GM23338 (cell line): ENCODE data around the gene SBF2. TPM values are rescaled to one million over a fixed set of nuclear protein-coding genes. Genes with fewer than 3 reads are reported as not detected.

Experiments used
- ATAC-seq: fragments of 200-7000 bp; cut with Tn5 transposase; 3 replicates; pipeline ENCODE4 v1.9.1; 2020
- DNase-seq: peaks from one replicate; pipeline ENCODE4 v3.0.0-alpha.2; 2015; ENCODE audit warnings: low spot score
- H2AFZ ChIP-seq: fragments of 200-600 bp; sonication (generic); 2 replicates; pipeline ENCODE4 v1.8.0; 2016; ENCODE audit warnings: antibody characterized with exemption, mild to moderate bottlenecking, moderate library complexity
- H3F3A ChIP-seq: fragments of 200-600 bp; sonication (generic); replicated peaks from 2 replicates; pipeline ENCODE4 v1.8.0; 2017; ENCODE audit warnings: antibody characterized with exemption, mixed run types, low read depth
- H3K27ac ChIP-seq: fragments of 200-600 bp; sonication (generic); 2 replicates; pipeline ENCODE4 v1.6.1; 2016; ENCODE audit warnings: low read depth
- H3K27me3 ChIP-seq: fragments of 200-600 bp; sonication (generic); 2 replicates; pipeline ENCODE4 v1.8.0; 2016; ENCODE audit warnings: mild to moderate bottlenecking, mixed run types, moderate library complexity; ENCODE audit not compliant: insufficient read depth
- H3K36me3 ChIP-seq: fragments of 200-600 bp; sonication (generic); 2 replicates; pipeline ENCODE4 v1.8.0; 2016; ENCODE audit warnings: mild to moderate bottlenecking; ENCODE audit not compliant: insufficient read depth
- H3K4me1 ChIP-seq: fragments of 200-600 bp; sonication (generic); 2 replicates; pipeline ENCODE4 v1.8.0; 2016; ENCODE audit warnings: mild to moderate bottlenecking, moderate library complexity; ENCODE audit not compliant: insufficient read depth
- H3K4me2 ChIP-seq: fragments of 200-600 bp; sonication (generic); 2 replicates; pipeline ENCODE4 v1.7.1; 2017; ENCODE audit warnings: mixed run types
- H3K4me3 ChIP-seq: fragments of 200-600 bp; sonication (generic); 2 replicates; pipeline ENCODE4 v1.6.1; 2016; ENCODE audit warnings: mixed run types
- H3K79me2 ChIP-seq: fragments of 200-600 bp; sonication (generic); replicated peaks from 2 replicates; pipeline ENCODE4 v1.8.0; 2017; ENCODE audit warnings: mild to moderate bottlenecking; ENCODE audit not compliant: insufficient read depth
- H3K9me2 ChIP-seq: fragments of 200-600 bp; sonication (generic); 2 replicates; pipeline ENCODE4 v1.8.0; 2017; ENCODE audit not compliant: insufficient read depth
- H4K20me1 ChIP-seq: fragments of 200-600 bp; sonication (generic); replicated peaks from 2 replicates; pipeline ENCODE4 v1.8.0; 2017; ENCODE audit warnings: mild to moderate bottlenecking; ENCODE audit not compliant: insufficient read depth
- H3K27ac Mint-ChIP-seq: 2 replicates; pipeline ENCODE4 v1.8.0; 2020; ENCODE audit warnings: inconsistent platforms, mild to moderate bottlenecking, moderate library complexity, mixed read lengths
- H3K27me3 Mint-ChIP-seq: 3 replicates; pipeline ENCODE4 v1.8.0; 2022; ENCODE audit warnings: low read depth, mild to moderate bottlenecking, moderate library complexity, mixed read lengths, inconsistent platforms; ENCODE audit not compliant: insufficient read depth, poor library complexity
- H3K36me3 Mint-ChIP-seq: 3 replicates; pipeline ENCODE4 v1.8.0; 2021; ENCODE audit warnings: low read depth, mild to moderate bottlenecking, inconsistent platforms, moderate library complexity, mixed read lengths
- H3K4me1 Mint-ChIP-seq: 3 replicates; pipeline ENCODE4 v1.8.0; 2020; ENCODE audit warnings: mild to moderate bottlenecking, inconsistent platforms, mixed read lengths
- H3K4me3 Mint-ChIP-seq: 3 replicates; pipeline ENCODE4 v1.8.0; 2021; ENCODE audit warnings: moderate library complexity, mild to moderate bottlenecking, inconsistent platforms, mixed read lengths
- H3K9me3 Mint-ChIP-seq: 3 replicates; pipeline ENCODE4 v1.8.0; 2020; ENCODE audit warnings: moderate library complexity, mild to moderate bottlenecking, inconsistent platforms, mixed read lengths
- EZH2phosphoT487 ChIP-seq: fragments of 200-600 bp; sonication (generic); IDR thresholded peaks from one replicate; pipeline ENCODE4 v1.8.1; 2018; ENCODE audit warnings: antibody characterized with exemption; ENCODE audit not compliant: unreplicated experiment
- JUNB ChIP-seq: IDR thresholded peaks from one replicate; pipeline ENCODE4 v1.6.1; 2016; ENCODE audit warnings: antibody characterized with exemption; ENCODE audit not compliant: unreplicated experiment
- ZNF114 ChIP-seq: fragments of 250-450 bp; sonication (Bioruptor Pico); IDR thresholded peaks from 2 replicates; pipeline ENCODE4 v1.5.0; 2020; ENCODE audit warnings: mild to moderate bottlenecking, moderate library complexity
- polyA plus RNA-seq: library from polyadenylated mRNA; unstranded; fragments of >200 nt; fragmentation: Nextera tagmentation; extraction: Ambion mirVana; gene quantifications from 2 replicates; pipeline ENCODE4 v1.2.1, GENCODE V29; 2016
- total RNA-seq: library from RNA; depleted of rRNA; stranded (reverse); fragments of >200 nt; shearing (Covaris generic); gene quantifications from 2 replicates; pipeline ENCODE4 v1.2.3, GENCODE V29; 2014
- TF ChIP-seq, protein P1 (sequence below): IDR thresholded peaks from 2 replicates; pipeline ENCODE4 v1.6.1; 2016; ENCODE audit warnings: antibody characterized with exemption
- TF ChIP-seq, protein P2 (sequence below), 2 experiments: fragments of 200-600 bp in 1 of 2; sonication (generic) in 1 of 2; conservative IDR thresholded peaks; 2 replicates each; pipeline versions ENCODE4 v1.5.1 to v1.6.1; 2016 to 2017; ENCODE audit warnings: antibody characterized with exemption in 2 of 2, low read depth in 2 of 2, mild to moderate bottlenecking in 2 of 2, moderate library complexity in 1 of 2
- TF ChIP-seq, protein P3 (sequence below): IDR thresholded peaks from one replicate; pipeline ENCODE4 v1.6.1; 2018; ENCODE audit warnings: antibody characterized with exemption; ENCODE audit not compliant: unreplicated experiment

SBF2 gene
- total and polyA plus RNA-seq, 2 experiments from 2014 or later, result 25.6 to 53.5 TPM

DNA sequence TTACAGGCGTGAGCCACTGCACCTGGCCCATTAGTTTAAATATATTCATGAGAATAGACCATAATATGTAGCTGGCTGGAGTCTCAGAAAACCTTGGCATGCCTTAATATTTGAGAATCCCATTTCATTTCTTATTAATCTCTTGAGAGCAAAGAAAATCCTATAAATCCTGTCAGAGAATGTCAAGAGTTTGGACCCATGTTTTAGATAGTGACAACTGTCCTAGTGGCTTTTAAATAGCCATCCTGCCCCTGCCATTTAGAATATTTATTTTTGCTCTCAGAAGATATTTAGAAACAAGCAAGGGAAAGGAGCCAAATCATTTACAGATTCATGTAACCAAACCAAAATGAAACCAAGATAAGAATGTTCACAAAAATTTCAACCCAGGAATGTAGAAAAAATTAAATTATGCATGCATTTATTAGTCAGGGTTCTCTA, 522.9 kb downstream of the SBF2 start:
- no peak overlapping the region for H3K4me2 ChIP-seq
- H3F3A ChIP-seq, result no peaks in the 10 kb centered on the region
- peaks cover 18% of the 10 kb centered on the region for H3K4me1 ChIP-seq
- Mint-ChIP-seq H3K36me3 (peaks cover 3% of the 10 kb centered on the region; the same call in 2 of the 3 replicates), H3K27ac (no peak overlapping the region), H3K4me1 (peaks cover 18% of the 10 kb centered on the region), H3K9me3 (no peaks in the 10 kb centered on the region; the same call in 2 of the 3 replicates), H3K27me3 (peaks cover 3% of the 10 kb centered on the region), H3K4me3 (no peak overlapping the region)
- H3K27me3 ChIP-seq, result no peaks in the 10 kb centered on the region
- 0 out of 2 replicates have a peak, but pooled peaks cover 3% of the 10 kb centered on the region for H3K9me2 ChIP-seq
- DNase-seq, result no peak
- H4K20me1 ChIP-seq, result no peaks in the 10 kb centered on the region
- no peak for TF ChIP-seq JUNB
- H3K27ac ChIP-seq, result no peak overlapping the region
- no peaks in the 10 kb centered on the region for H3K79me2 ChIP-seq
- ATAC-seq, result no peak
- H3K36me3 ChIP-seq, result no peaks in the 10 kb centered on the region
- no peak overlapping the region for H3K4me3 ChIP-seq
- H2AFZ ChIP-seq, result no peak overlapping the region

DNA sequence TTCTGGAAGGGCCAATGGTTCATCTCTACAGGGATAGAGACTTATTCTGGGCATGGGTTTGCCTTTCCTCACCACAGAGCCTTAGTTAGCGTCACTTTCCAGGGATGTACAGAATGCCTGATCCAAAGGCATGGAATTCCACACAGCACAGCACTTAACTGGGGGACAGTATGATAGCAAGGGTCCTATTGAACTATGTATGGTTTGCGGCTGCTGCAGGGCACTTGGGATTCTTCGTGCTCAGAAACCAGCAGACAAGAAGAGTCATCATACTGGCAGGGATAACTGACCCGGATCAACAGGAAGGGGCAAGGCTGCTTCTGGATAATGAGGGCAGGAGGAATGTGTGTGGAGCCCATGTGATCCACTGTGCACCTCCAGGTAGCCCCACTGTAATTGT, 524.4 kb downstream of the SBF2 start:
- Mint-ChIP-seq H3K27me3 (no peaks in the 10 kb centered on the region), H3K4me3 (no peak overlapping the region), H3K27ac (no peak overlapping the region), H3K36me3 (no peaks in the 10 kb centered on the region; the same call in 2 of the 3 replicates), H3K9me3 (peaks cover 3% of the 10 kb centered on the region; the same call in 2 of the 3 replicates), H3K4me1 (peaks cover 15% of the 10 kb centered on the region)
- H3F3A ChIP-seq, result no peaks in the 10 kb centered on the region
- H3K9me2 ChIP-seq, result peaks cover 14% of the 10 kb centered on the region; the same call in 1 of the 2 replicates
- no peak overlapping the region for H3K4me3 ChIP-seq
- no peaks in the 10 kb centered on the region for H3K27me3 ChIP-seq
- no peaks in the 10 kb centered on the region for H4K20me1 ChIP-seq
- H3K79me2 ChIP-seq, result no peaks in the 10 kb centered on the region
- ATAC-seq (no peak), DNase-seq (no peak)
- H3K27ac ChIP-seq, result no peak overlapping the region
- no peak for TF ChIP-seq ZNF114 (CRISPR knock-in tag)
- TF ChIP-seq, protein P1, sequence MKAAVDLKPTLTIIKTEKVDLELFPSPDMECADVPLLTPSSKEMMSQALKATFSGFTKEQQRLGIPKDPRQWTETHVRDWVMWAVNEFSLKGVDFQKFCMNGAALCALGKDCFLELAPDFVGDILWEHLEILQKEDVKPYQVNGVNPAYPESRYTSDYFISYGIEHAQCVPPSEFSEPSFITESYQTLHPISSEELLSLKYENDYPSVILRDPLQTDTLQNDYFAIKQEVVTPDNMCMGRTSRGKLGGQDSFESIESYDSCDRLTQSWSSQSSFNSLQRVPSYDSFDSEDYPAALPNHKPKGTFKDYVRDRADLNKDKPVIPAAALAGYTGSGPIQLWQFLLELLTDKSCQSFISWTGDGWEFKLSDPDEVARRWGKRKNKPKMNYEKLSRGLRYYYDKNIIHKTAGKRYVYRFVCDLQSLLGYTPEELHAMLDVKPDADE, result no peak
- peaks cover 4% of the 10 kb centered on the region; the same call in 1 of the 2 replicates for H3K4me1 ChIP-seq
- no peak overlapping the region for H3K4me2 ChIP-seq
- no peaks in the 10 kb centered on the region for H3K36me3 ChIP-seq
- H2AFZ ChIP-seq, result no peak overlapping the region

DNA sequence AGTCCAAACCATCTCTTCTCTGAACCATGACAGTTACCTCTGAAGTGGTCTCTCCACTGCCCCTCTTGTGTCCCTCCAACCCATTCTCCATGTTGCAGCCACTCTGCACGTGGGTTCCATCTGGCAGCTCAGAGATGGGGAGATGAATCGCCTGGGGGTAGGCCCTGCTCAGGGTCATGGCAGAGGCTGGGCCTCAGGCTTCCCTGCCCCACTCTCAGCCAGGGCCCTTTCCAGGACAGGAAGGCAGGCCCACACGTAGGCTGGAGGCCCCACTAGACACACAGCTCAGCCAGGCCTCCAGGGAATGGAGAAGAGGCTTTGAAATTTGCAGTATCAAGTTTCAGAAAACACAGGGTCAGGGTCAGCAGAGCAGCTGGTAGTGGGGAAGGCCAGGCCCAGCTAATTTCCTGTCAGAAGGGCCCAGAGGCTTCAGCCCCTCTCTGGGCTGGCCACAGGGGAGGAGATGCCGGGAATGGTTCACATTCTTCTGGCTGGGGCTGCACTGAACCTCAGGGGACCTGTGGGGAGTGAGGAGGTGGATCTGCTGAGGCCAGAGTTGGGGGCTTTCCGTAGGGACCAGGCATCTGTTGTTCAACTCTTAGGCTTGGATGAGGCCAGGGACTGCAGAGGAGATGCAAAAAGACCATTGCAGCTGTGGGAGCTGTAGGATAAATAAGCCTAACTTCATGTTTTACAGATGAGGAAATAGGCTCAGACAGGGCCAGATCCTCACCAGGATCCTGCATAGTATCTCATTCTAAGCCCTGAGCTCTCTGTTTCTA, 528.5 kb downstream of the SBF2 start:
- Mint-ChIP-seq H3K4me3 (no peak overlapping the region), H3K27ac (no peak overlapping the region), H3K4me1 (peaks cover 10% of the 10 kb centered on the region), H3K27me3 (no peaks in the 10 kb centered on the region), H3K9me3 (peaks cover 3% of the 10 kb centered on the region; the same call in 2 of the 3 replicates), H3K36me3 (no peaks in the 10 kb centered on the region; the same call in 2 of the 3 replicates)
- H3K36me3 ChIP-seq, result no peaks in the 10 kb centered on the region
- ATAC-seq (peak; percentile 93), DNase-seq (peak; percentile 64)
- H4K20me1 ChIP-seq, result no peaks in the 10 kb centered on the region
- H3K4me3 ChIP-seq, result no peak overlapping the region
- no peak overlapping the region; the same call in 1 of the 2 replicates for H2AFZ ChIP-seq
- H3K27ac ChIP-seq, result peak overlapping the region; percentile 79; the same call in 1 of the 2 replicates
- peaks cover 29% of the 10 kb centered on the region for H3K9me2 ChIP-seq
- no peaks in the 10 kb centered on the region for H3K4me1 ChIP-seq
- no peaks in the 10 kb centered on the region for H3K27me3 ChIP-seq
- H3K79me2 ChIP-seq, result no peaks in the 10 kb centered on the region
- H3K4me2 ChIP-seq, result no peak overlapping the region
- no peaks in the 10 kb centered on the region for H3F3A ChIP-seq
- TF ChIP-seq EZH2phosphoT487, result no peak
- TF ChIP-seq, protein P2, sequence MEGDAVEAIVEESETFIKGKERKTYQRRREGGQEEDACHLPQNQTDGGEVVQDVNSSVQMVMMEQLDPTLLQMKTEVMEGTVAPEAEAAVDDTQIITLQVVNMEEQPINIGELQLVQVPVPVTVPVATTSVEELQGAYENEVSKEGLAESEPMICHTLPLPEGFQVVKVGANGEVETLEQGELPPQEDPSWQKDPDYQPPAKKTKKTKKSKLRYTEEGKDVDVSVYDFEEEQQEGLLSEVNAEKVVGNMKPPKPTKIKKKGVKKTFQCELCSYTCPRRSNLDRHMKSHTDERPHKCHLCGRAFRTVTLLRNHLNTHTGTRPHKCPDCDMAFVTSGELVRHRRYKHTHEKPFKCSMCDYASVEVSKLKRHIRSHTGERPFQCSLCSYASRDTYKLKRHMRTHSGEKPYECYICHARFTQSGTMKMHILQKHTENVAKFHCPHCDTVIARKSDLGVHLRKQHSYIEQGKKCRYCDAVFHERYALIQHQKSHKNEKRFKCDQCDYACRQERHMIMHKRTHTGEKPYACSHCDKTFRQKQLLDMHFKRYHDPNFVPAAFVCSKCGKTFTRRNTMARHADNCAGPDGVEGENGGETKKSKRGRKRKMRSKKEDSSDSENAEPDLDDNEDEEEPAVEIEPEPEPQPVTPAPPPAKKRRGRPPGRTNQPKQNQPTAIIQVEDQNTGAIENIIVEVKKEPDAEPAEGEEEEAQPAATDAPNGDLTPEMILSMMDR (conservative IDR thresholded peaks at IDR 0.05; ENCODE audit: low read depth in 2 of 2), result no peak
- TF ChIP-seq ZNF114 (CRISPR knock-in tag), result no peak
- no peak for TF ChIP-seq JUNB
- TF ChIP-seq, protein P3, sequence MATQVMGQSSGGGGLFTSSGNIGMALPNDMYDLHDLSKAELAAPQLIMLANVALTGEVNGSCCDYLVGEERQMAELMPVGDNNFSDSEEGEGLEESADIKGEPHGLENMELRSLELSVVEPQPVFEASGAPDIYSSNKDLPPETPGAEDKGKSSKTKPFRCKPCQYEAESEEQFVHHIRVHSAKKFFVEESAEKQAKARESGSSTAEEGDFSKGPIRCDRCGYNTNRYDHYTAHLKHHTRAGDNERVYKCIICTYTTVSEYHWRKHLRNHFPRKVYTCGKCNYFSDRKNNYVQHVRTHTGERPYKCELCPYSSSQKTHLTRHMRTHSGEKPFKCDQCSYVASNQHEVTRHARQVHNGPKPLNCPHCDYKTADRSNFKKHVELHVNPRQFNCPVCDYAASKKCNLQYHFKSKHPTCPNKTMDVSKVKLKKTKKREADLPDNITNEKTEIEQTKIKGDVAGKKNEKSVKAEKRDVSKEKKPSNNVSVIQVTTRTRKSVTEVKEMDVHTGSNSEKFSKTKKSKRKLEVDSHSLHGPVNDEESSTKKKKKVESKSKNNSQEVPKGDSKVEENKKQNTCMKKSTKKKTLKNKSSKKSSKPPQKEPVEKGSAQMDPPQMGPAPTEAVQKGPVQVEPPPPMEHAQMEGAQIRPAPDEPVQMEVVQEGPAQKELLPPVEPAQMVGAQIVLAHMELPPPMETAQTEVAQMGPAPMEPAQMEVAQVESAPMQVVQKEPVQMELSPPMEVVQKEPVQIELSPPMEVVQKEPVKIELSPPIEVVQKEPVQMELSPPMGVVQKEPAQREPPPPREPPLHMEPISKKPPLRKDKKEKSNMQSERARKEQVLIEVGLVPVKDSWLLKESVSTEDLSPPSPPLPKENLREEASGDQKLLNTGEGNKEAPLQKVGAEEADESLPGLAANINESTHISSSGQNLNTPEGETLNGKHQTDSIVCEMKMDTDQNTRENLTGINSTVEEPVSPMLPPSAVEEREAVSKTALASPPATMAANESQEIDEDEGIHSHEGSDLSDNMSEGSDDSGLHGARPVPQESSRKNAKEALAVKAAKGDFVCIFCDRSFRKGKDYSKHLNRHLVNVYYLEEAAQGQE, result no peak
